Sigmoid colon (tissue), 4 donors: ENCODE results near the gene GNAI2.

ENCODE experiments used
- EP300 ChIP-seq, 4 donors: sonication (generic); formaldehyde crosslinking; IDR thresholded peaks; one replicate each; pipeline ENCODE4 v1.6.1; 2017; ENCODE audit warnings: antibody characterized with exemption in 4 of 4
- POLR2A ChIP-seq, 2 donors: fragments of 450-650 bp; IDR thresholded peaks; one replicate each; pipeline ENCODE4 v1.6.1; 2016; ENCODE audit warnings: antibody characterized with exemption in 2 of 2, mild to moderate bottlenecking in 2 of 2, moderate library complexity in 2 of 2
- POLR2AphosphoS5 ChIP-seq, 4 donors: sonication (generic); formaldehyde crosslinking; IDR thresholded peaks; one replicate each; pipeline ENCODE4 v1.6.1; 2017; ENCODE audit warnings: antibody characterized with exemption in 4 of 4
- TF ChIP-seq, protein P1 (sequence below), 4 experiments: fragments of 450-650 bp in 3 of 4; fragments of 200-600 bp in 1 of 4; IDR thresholded peaks; one replicate each; pipeline ENCODE4 v1.5.1; 2016 to 2019; ENCODE audit warnings: antibody characterized with exemption in 4 of 4, mild to moderate bottlenecking in 3 of 4, moderate library complexity in 2 of 4

DNA sequence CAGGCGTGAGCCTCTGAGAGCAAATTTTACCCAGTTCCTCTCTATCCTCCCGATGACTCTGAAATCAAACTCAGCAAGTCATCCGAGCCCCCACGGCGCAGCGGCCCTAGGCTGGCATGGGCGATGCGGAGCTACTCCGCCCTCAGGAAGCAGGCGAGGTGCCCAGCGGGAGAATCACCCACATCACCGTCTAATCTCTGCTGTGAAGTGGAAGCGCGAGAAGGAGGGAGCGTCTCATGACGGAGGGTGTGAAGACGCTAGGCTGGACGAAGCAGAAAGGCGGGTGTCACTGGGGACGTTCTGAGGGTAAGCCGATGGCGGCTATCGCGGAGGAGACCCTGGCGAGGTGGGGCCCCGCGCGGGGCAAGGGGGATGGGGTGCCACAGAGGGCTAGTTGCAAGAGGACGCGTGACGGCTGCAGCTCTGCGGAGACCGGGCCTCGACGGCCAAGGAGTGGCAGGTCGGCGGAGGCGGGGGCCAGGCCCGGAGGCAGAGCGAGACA lies 9.1 kb upstream of the GNAI2 start:
- TF ChIP-seq, protein P1, sequence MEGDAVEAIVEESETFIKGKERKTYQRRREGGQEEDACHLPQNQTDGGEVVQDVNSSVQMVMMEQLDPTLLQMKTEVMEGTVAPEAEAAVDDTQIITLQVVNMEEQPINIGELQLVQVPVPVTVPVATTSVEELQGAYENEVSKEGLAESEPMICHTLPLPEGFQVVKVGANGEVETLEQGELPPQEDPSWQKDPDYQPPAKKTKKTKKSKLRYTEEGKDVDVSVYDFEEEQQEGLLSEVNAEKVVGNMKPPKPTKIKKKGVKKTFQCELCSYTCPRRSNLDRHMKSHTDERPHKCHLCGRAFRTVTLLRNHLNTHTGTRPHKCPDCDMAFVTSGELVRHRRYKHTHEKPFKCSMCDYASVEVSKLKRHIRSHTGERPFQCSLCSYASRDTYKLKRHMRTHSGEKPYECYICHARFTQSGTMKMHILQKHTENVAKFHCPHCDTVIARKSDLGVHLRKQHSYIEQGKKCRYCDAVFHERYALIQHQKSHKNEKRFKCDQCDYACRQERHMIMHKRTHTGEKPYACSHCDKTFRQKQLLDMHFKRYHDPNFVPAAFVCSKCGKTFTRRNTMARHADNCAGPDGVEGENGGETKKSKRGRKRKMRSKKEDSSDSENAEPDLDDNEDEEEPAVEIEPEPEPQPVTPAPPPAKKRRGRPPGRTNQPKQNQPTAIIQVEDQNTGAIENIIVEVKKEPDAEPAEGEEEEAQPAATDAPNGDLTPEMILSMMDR (IDR thresholded peaks at IDR 0.05), result no peak
- TF ChIP-seq POLR2AphosphoS5 (IDR thresholded peaks at IDR 0.05), result no peak
- TF ChIP-seq POLR2A (IDR thresholded peaks at IDR 0.05), result no peak
- TF ChIP-seq EP300 (IDR thresholded peaks at IDR 0.05), result no peak
